Bone marrow (tissue), 2 donors: ENCODE results near the gene MTIF3.
A peak's percentile ranks its signal among the peaks of the same experiment; 100 is the strongest.
"Not testable (repeated sequence)": the region's sequence is repeated elsewhere in the genome, so short reads cannot be mapped to it uniquely, and the experiment has no call there.

Source experiments
- DNase-seq, 2 donors: peaks; one replicate each; lab custom pipeline; 2025; lab: John Stamatoyannopoulos, UW

Gene MTIF3

GRCh38 chr13:27411341-27411740, 39.0 kb downstream of the MTIF3 start:
- no peak for DNase-seq

GRCh38 chr13:27409013-27409412, 41.4 kb downstream of the MTIF3 start:
- DNase-seq, result no peak

GRCh38 chr13:27408074-27408473, 42.3 kb downstream of the MTIF3 start:
- no peak for DNase-seq

GRCh38 chr13:27406178-27406939, 44.0 kb downstream of the MTIF3 start:
- peak in 1 of 2 donors; percentile 43 for DNase-seq

- no peak for DNase-seq
Observed at GRCh38 chr13:27405546-27406134, 44.7 kb downstream of the MTIF3 start.

- no peak for DNase-seq
Observed at GRCh38 chr13:27404680-27405079, 45.7 kb downstream of the MTIF3 start.

GRCh38 chr13:27403727-27404385, 46.5 kb downstream of the MTIF3 start:
- no peak for DNase-seq

- DNase-seq, result peak in 1 of 2 donors; percentile 53
Observed at GRCh38 chr13:27403203-27403678, 47.1 kb downstream of the MTIF3 start.

- DNase-seq, result peak in 1 of 2 donors; percentile 57
Observed at GRCh38 chr13:27401210-27401609, 49.2 kb downstream of the MTIF3 start.

GRCh38 chr13:27400405-27400804, 50.0 kb downstream of the MTIF3 start:
- DNase-seq, result not testable (repeated sequence)

- no peak for DNase-seq
Observed at GRCh38 chr13:27398360-27398759, 52.0 kb downstream of the MTIF3 start.

GRCh38 chr13:27396252-27396846, 54.0 kb downstream of the MTIF3 start:
- no peak for DNase-seq

- no peak for DNase-seq
Observed at GRCh38 chr13:27395007-27395510, 55.3 kb downstream of the MTIF3 start.

GRCh38 chr13:27393101-27393500, 57.3 kb downstream of the MTIF3 start:
- DNase-seq, result no peak

GRCh38 chr13:27391471-27391870, 58.9 kb downstream of the MTIF3 start:
- no peak for DNase-seq

GRCh38 chr13:27389891-27390290, 60.5 kb downstream of the MTIF3 start:
- DNase-seq, result no peak

GRCh38 chr13:27388241-27388640, 62.1 kb downstream of the MTIF3 start:
- no peak for DNase-seq
